NCI-H748 treated with DMSO at 0.1 percent for 48 hours (cell line): ENCODE results near the gene VAV2.
"Not testable (repeated sequence)": the region's sequence is repeated elsewhere in the genome, so short reads cannot be mapped to it uniquely, and the experiment has no call there.

Source experiments
- DNase-seq: peaks from one replicate; lab custom pipeline; 2025; lab: John Stamatoyannopoulos, UW

VAV2 gene

GRCh38 chr9:133766234-133766633 lies 225.9 kb downstream of the VAV2 start:
- not testable (repeated sequence) for DNase-seq

- no peak for DNase-seq
These were observed 228.6 kb downstream of the VAV2 start for GRCh38 chr9:133763272-133764183.

GRCh38 chr9:133762488-133763271 lies 229.4 kb downstream of the VAV2 start:
- DNase-seq: no peak

GRCh38 chr9:133761641-133762248 lies 230.4 kb downstream of the VAV2 start:
- DNase-seq: no peak

- DNase-seq: no peak
These were observed 231.3 kb downstream of the VAV2 start for GRCh38 chr9:133760713-133761290.

GRCh38 chr9:133759946-133760345 lies 232.2 kb downstream of the VAV2 start:
- no peak for DNase-seq

- DNase-seq: no peak
These were observed 232.8 kb downstream of the VAV2 start for GRCh38 chr9:133759146-133759900.

GRCh38 chr9:133758228-133758627 lies 233.9 kb downstream of the VAV2 start:
- no peak for DNase-seq

- no peak for DNase-seq
These were observed 237.4 kb downstream of the VAV2 start for GRCh38 chr9:133754688-133755227.

GRCh38 chr9:133754187-133754586 lies 237.9 kb downstream of the VAV2 start:
- DNase-seq: no peak

GRCh38 chr9:133752739-133753446 lies 239.2 kb downstream of the VAV2 start:
- no peak for DNase-seq

GRCh38 chr9:133750982-133751649 lies 241.0 kb downstream of the VAV2 start:
- no peak for DNase-seq

GRCh38 chr9:133747309-133747708 lies 244.8 kb downstream of the VAV2 start:
- DNase-seq: no peak

GRCh38 chr9:133744528-133744927 lies 247.6 kb downstream of the VAV2 start:
- DNase-seq: not testable (repeated sequence)

GRCh38 chr9:133742849-133743444 lies 249.2 kb downstream of the VAV2 start:
- DNase-seq: peak; percentile 82

GRCh38 chr9:133742251-133742650 lies 249.9 kb downstream of the VAV2 start:
- no peak for DNase-seq

- no peak for DNase-seq
These were observed 250.4 kb downstream of the VAV2 start for GRCh38 chr9:133741716-133742115.

GRCh38 chr9:133740911-133741310 lies 251.2 kb downstream of the VAV2 start:
- DNase-seq: no peak
